Activated CD4-positive, CD25-positive, alpha-beta regulatory T cell treated with anti-CD3 and anti-CD28 coated beads, Interleukin-2, amount 50 U/mL, for 16 hours (primary cell): Measurements from ENCODE around the gene DENND4C.
"Not testable (repeated sequence)": the region's sequence is repeated elsewhere in the genome, so short reads cannot be mapped to it uniquely, and the experiment has no call there.

Source experiments
- DNase-seq: peaks from one replicate; pipeline ENCODE4 v3.0.0-alpha.2; 2020; ENCODE audit warnings: low read depth, low spot score

The DENND4C gene

DNA sequence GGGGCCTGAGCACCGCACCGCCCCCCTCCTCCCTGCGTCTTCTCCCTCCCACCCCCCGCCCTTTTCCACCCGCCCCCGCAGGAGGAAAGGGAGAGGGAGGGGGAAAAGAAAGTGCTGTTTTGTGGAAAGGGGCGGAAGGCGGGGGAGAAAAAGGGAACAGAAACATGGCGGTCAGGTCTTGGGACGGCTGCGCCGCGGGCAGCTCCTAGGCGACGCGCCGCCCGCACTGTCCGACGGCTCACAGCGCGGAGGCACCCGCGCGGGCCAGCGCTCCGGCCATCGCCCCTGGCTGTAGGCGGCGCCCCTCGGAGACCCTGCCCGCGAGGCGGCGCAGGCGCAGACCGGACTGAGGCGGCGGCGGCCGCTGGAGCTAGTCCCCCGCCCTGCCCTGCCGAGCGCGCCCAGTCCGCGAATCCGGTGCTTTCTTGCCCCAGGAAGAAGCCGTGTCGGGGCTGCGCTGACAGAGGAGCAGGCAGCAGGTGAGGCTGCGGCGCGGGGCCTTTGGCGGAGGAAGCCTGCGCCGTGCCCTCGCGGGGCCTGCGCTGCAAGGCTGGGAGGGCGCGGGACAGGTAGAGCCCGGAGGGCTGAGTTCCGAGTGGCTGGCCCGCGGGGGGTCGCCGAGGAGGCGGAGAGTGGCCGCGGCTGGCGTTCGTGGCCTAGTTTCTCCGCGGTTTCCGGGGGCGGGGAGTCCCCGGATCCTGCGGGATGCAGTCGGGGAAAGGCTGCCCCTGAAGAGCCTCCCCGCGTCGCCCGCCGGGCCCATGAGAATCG lies at the start of gene DENND4C:
Gene DENND4C, plus strand, starts transcription at position 339 of the 771 bp plus-strand sequence. CDS start 45,482 bp downstream, outside the sequence.
- peak; percentile 64 for DNase-seq

DNA sequence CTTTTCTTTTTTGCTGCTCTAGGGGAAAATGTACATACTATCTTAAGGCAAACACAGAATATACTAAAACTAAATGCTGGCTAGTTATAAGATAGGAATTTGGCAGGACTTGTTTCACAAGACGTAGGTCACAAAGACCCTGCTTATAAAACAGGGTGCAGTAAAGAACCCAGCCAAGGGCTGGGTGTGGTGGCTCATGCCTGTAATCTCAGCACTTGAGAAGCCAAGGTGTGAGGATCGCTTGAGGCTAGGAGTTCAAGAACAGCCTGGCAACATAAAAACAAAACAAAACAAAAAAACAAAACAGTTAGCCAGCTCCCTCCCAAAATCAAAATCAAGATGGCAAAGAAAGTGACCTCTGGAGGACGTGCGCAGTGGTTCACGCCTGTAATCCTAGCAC lies 49.5 kb upstream of the DENND4C start:
- no peak for DNase-seq

DNA sequence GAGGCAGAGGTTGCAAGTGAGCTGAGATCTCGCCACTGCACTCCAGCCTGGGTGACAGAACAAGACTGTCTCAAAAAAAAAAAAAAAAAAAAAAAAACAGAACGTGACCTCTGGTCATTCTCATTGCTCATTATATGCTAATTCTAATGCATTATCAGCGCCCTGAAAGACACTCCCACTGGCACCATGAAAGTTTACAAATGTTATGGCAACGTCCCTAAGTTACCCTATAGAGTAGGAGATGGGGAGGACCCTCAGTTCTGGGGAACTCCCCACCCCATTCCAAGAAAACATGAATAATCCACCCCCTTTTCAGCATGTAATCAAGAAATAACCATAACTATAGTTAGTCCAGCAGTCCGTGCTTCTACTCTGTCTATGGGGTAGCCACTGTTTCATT lies 48.9 kb upstream of the DENND4C start:
- DNase-seq: no peak

DNA sequence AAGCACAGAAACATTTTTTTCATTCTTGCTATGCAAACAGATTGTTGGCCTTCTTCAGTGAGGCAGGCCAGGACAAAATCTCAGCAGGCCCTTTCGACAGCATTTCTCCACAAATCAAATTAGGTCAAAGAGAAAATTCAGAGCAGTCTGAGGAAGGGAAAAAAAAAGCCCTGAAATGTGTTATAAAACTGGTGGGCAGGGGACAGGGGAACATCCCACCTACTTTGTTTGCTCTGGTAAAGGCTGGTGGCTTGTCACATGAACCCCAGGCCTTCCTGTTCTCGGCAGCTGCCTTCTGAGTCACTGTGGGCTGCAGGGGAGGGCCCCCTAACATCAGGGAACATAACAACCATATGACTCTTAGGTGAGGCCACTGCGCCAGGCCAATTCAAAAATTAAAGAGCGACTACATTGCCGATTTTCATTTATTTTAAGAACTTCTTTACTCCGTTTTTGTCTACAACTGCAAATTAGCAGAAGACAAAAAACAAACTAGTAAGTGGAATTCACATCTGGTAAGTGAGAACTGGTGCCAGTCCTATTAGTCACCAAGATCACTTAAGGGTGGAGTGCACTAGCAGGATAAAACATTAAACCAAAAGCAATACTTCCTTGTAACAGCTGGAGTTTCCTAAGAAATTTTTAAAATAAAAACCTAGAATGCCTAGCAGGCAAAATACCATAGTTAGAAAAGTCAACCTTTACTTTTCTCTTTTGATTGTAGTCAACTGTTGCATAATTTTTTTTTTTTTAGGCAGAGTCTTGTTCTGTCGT lies 46.2 kb upstream of the DENND4C start:
- peak; percentile 42 for DNase-seq

DNA sequence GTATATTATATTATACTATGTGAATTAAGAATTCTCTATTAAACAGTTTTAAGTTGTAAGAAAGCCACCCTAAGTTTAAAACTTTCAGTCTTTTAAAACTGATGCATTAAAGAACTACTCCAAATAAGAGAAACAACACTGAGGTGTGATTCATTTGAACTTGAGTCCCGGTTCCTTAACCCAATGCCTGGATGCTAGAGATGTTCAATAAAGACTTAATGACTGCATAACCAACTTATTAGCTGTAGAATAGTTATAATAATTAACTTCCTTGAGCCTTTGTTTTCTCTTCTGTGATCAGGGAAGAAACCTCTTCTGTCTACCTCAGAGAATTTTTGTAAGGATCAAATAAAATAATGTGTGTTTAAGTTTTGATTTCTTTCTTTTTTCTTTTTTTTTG lies 45.3 kb upstream of the DENND4C start:
- DNase-seq: no peak

DNA sequence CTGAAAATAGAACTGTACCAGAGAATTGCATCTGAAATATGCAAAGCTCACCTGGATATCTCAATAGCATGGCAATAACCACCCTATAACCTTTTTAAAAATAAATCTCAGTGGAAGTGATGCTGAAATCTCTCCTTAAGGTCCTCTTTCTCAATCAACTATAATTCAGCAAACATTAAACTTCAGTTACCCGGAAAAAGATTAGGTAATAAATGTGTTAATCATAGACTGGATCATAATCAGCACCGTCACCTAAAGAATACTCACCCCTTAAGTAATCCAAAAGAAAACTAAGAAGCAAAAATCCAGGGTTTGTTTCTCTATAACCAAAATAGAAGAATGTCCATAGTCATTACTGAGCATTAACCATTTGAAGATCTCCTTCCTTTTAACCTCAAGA lies 44.3 kb upstream of the DENND4C start:
- no peak for DNase-seq

DNA sequence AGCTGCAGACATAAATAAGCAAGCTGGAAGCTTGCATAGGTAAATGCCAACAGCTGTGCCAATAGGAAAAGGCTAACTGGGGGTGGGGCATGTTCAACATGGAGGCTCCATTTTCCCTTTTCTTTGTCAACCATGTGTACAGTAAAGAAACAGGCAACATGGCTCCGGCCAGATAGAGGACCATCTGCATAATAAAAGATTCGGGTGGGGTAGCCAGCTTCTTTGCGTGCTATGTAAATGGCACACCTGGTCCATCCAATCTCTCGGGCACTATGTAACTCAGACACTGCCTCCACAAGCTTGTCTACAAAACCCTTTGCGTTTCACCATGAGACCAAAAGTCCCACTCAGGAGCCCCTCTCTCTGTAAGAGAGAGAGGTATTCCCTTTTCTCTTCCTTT lies 41.7 kb upstream of the DENND4C start:
- no peak for DNase-seq

DNA sequence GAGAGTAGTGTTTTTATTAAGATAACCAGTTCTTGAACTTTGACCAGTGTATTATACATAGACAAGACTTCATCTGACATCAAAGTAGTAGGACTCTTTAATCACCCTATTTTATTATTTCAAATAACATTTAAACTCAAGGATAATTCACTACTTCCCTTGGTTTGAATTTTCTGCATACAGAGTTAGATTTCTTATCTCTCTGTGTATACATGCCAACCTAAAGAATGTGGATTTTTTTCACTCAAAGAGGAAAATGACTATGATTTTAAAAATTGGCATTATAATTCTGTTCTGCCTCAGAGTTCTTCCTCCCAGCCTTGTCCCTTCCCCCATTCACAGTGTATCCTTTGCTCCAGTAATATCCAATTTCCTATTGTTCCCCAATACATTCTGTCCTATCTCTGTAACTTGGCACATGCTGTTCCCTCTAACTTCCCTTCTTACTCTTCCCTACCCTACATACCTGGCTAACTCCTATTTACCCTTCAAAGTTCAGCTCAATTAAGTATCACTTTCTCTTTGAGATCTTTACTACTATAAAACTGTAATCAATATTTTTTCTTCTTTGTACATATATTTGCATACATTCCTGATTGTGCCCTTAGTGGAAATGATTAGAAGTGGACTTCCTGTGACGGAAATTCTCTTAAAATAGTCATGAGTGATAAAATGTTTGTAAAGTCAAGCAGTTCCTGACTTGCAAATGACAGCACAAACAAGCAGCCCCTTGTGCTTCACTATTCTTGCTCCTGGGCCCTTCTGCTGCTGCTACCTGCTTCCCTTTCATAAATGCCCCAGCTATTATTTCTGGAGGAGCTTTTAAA lies 38.1 kb upstream of the DENND4C start:
- DNase-seq: no peak

DNA sequence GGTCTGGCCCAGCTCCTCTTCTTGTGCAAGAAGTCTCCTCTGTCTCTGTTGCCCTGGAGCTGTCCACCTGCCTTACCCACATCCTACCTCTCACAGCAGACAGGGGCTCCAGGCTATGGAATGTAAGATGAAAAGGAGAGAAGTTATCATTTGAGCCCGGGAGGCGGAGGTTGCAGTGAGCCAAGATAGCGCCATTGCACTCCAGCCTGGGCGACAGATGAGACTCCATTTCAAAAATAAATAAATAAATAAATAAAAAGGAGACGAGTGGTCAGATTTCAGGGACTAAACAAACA lies 37.5 kb upstream of the DENND4C start:
- no peak for DNase-seq

DNA sequence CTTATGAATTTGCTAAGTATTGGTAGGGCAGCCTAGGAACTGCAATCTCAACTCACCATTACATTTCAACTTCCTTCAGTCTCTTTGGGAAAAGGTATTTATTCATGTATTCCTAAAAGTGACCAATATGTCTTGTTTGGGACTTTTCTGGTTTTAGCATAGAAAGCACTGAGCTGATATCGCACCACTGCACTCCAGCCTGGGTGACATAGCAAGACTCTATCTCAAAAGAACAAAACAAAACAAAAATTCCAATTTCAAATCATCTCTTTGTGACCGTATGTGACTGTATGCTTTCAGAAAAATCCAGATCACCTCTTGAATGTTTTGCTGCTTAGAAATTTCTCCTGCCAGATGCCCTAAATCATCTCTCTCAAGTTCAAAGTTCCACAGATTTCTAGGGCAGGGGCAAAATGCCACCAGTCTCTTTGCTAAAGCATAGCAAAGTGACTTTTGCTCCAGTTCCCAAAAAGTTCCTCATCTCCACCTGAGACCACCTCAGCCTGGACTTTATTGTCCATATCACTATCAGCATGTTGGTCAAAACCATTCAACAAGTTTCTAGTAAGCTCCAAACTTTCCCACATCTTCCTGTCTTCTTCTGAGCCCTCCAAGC lies 37.0 kb upstream of the DENND4C start:
- DNase-seq: not testable (repeated sequence)

DNA sequence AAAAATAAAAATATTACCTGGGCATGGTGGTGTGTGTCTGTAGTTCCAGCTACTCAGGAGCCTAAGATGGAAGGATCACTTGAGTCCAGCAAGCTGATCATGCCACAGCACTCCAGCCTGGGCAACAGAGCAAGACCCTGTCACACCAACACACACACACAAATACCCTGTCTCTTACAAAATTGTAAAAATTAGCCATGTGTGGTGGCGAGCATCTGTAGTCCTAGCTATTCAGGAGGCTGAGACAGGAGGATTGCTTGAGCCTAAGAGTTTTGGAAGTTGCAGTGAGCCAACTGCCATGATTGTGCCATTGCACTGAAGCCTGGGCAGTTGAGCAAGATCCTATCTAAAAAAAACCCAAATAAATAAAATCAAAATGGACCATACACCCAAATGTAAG lies 32.1 kb upstream of the DENND4C start:
- DNase-seq: no peak

DNA sequence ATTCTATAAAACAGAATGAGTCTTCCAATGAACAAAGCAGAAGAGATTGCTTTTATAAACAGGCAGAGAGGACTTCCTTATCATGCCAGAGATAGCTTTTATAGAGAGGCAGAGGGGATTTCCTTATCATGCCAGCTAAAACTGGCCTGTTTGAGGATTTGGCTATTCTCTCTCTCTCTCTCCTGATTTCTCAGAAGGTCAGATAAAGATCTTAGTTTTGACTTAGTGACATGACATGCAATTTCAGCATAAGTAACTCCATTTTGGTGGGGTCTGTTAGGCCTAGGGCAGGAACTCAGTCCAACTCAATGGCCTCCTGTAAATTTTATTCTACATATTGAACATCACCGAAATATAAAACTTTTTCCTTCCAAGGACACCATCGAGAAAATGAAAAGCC lies 31.5 kb upstream of the DENND4C start:
- no peak for DNase-seq

DNA sequence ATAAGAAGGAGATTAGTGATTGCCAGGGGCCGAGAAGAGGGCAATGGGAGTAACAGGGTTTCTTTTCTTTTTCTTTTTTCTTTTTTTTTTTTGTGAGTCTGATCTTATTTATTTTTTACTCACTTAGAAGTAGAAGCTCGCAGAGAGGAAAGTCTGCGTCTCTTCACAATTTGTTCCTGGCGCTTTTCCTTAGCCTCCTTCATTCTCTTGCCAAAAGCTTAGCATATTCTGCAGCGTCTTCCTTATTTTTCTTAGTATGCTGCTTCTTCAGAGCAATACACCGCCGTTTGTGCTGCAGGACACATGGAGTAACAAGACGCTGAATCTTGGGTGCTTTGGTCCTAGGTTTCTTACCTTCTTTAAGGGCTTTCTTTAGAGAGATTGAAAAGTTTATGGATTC lies 30.3 kb upstream of the DENND4C start:
- DNase-seq: no peak

DNA sequence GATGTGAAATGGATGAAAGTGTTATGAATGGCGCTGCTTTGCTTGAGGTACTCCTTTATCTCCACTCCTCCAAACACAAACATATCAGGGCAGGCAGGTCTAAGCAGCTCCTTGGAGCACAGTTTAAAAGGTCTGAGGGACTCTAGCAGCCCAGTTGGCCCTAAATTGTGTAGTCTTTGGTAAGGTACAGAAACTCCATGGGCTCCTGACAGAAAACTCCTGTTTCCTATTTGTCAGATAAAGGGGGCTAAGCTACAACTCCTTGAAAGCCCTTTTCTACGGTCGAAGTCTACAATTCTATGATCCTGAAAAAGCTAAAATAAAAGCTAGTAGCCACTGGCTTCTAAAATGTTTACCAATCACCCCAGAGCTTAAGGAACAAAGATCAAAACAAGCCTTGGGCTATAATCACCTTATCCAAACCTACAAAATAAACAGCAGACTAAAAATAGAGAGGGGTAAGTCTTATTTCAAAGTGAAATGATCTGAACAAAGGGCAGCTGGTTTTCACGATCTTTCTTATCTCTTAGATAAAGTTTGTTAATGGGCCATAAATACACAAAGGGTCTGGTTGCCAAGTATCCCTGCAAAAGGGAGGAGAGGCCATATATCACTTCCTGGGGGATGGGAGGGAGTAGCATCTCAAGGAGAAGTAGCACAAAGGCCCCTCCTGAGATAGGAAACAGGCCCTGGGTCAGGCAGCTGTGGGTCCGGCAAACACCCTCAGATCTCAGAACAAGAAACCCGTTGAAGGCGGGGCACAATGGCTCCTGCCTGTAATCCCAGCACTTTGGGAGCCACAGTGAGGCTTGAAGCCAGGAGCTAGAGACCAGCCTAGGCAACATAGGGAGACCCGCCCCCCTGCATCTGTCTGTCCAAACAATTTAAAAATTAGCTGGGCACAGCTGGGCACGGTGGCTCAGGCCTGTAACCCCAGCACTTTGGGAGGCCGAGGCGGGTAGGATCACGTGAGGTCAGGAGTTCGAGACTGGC lies 28.3 kb upstream of the DENND4C start:
- no peak for DNase-seq

DNA sequence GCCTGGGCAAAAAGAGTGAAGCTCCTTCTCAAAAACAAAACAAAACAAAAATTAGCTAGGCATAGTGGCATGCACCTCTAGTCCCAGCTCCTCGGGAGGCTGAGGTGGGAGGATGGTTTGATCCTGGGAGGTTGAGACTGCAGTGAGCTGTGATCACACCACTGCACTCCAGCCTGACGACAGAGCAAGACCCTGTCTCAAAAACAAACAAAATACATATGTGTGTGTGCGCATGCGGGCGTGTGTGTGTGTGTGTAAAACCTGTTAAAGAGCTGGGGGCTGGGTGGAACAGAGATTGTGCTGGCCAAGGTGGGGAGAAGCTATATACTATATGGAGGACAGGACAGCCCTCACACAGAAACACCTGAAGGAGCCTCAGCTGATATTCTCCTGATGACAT lies 27.4 kb upstream of the DENND4C start:
- no peak for DNase-seq

DNA sequence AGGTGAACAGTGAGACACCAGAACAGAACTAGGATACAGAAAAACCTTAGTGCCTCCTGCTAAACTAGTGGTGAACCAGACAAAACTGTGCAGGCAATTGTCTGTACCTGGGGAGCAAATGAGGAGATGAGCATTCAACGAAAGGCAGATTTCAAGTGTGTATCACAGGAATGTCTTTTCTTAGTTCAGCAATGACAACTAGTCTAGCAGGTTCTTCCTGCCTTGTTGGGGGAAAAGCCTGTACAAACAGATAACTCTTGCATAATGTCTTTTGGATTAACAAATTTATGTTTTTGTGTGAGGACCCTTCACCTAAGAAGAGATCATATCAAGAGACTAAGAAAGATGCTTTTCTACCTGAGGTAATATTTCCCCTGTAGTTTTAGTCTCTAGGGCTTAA lies 21.8 kb upstream of the DENND4C start:
- DNase-seq: no peak

DNA sequence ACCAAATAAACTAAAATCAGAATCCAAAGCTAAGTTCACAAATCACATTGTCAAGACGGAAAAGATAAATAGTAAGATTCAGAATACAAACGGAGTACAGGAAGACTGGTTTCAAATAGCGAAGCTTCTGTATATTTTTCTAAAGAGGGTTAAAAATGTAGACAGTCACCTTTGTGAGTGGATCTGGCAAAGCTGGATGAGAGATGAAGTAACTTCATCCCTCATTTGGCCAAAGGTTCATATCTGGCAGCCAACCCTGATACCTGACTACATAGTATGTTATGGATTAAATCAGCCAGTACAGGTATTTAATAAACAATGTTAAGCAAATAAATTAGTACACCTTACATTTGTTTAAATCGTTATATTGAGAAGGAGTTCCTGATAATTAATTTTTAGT lies 21.3 kb upstream of the DENND4C start:
- no peak for DNase-seq

DNA sequence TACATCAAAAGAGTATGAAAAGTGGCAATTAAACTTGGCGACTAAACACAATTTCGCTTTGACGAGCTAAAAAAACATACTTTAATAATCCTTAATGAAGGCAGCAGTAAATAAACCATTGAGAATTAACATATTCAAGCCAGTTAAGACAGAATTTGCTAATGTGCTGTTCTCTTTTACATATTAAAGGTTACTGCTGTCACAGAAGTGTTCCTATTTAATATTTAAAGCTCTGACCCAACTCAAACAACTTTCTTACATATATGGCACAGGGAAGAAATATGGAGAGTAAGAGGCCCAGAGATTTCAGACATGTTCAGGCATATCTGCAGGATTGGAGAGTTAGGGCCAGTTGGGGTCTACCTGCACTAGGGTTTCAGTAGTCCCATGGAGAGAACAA lies 16.7 kb upstream of the DENND4C start:
- DNase-seq: no peak

DNA sequence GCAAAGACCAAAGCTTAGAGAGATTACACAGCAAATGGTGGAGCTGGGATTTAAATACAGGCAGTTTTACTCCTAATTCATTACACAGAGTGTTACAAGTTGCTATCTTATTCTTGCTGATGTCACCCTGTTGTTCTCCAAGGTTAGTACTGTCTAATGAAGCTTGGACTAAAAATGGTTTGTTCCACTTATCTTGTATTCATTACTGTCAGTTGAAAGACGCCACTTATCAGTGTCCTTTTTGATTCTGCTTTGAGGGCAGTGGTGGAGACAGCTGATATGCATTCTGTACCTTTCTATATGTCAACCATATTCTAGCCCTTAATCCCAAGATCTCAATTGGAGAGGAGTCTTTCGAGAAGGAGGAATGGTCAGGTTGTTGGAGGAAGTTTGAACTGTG lies 14.0 kb upstream of the DENND4C start:
- no peak for DNase-seq

DNA sequence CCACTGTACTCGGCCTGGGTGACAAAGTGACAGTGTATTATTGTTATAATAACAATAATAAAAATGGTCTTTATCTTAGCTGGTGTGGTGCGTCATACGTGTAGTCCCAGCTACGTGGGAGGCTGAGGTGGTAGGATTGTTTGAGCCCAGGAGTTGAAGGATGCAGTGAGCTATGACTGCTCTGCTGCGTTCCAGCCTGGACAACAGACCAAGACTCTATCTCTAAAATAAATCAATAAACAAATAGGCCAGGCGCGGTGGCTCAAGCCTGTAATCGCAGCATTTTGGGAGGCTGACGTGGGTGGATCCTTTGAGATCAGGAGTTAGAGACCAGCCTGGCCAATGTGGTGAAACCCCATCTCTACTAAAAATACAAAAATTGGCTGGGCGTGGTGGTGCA lies 9.2 kb upstream of the DENND4C start:
- DNase-seq: no peak

DNA sequence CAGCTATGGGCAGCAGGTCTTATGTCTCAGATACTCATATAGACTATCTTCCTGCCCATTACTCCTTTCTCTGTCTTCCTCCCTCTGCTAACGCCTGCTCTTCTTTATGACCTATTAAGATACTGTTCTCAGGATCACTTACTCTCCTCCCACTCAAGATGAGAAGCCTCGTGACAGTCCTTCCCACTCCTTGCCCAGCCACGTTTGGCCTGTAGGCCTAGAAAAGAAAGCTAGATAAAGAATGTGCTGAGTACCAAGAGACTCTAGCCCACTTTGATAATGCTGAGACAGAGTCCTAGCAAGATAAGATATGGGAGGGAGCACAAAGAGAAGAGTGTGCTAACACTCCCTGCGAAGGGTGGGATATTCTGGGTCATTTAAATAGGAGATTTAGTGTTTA lies 6.8 kb upstream of the DENND4C start:
- no peak for DNase-seq
